ENCODE measurements around the gene WDR17.

The WDR17 gene

GRCh38 chr4:176125063-176125462 is 59.4 kb downstream of the WDR17 start:
- ATAC-seq (replicated peaks): no peak
- Mint-ChIP-seq H3K9me3 (no peaks in the 10 kb centered on the region), H3K4me1 (ENCODE audit: low read depth in 2 of 2) (peaks cover 0 to 1% of the 10 kb centered on the region in 2 donors), H3K4me3 (no peak overlapping the region), H3K36me3 (ENCODE audit: insufficient read depth) (no peaks in the 10 kb centered on the region), H3K27ac (no peak overlapping the region), H3K27me3 (peaks cover 7 to 17% of the 10 kb centered on the region in 2 donors)
- no peak for DNase-seq

- Mint-ChIP-seq H3K27ac (no peak overlapping the region), H3K4me3 (no peak overlapping the region), H3K4me1 (ENCODE audit: low read depth in 2 of 2) (no peaks in the 10 kb centered on the region), H3K27me3 (no peaks in the 10 kb centered on the region), H3K36me3 (ENCODE audit: insufficient read depth) (no peaks in the 10 kb centered on the region), H3K9me3 (no peaks in the 10 kb centered on the region)
- DNase-seq: no peak
- no peak for ATAC-seq (replicated peaks)
These were observed 69.0 kb downstream of the WDR17 start for GRCh38 chr4:176134670-176135069.

GRCh38 chr4:176137631-176138030 is 72.0 kb downstream of the WDR17 start:
- no peak overlapping the region for H3K4me3 Mint-ChIP-seq
- H3K9me3 Mint-ChIP-seq: no peaks in the 10 kb centered on the region
- H3K4me1 Mint-ChIP-seq (ENCODE audit: low read depth in 2 of 2): no peaks in the 10 kb centered on the region
- no peak overlapping the region for H3K27ac Mint-ChIP-seq
- ATAC-seq (replicated peaks): no peak
- no peaks in the 10 kb centered on the region for H3K36me3 Mint-ChIP-seq (ENCODE audit: insufficient read depth)
- DNase-seq: no peak
- H3K27me3 Mint-ChIP-seq: no peaks in the 10 kb centered on the region

- Mint-ChIP-seq H3K27me3 (no peaks in the 10 kb centered on the region), H3K27ac (no peak overlapping the region), H3K36me3 (ENCODE audit: insufficient read depth) (no peaks in the 10 kb centered on the region), H3K9me3 (no peaks in the 10 kb centered on the region), H3K4me3 (no peak overlapping the region), H3K4me1 (ENCODE audit: low read depth in 2 of 2) (no peaks in the 10 kb centered on the region)
- ATAC-seq (replicated peaks) (no peak), DNase-seq (no peak)
These were observed 73.9 kb downstream of the WDR17 start for GRCh38 chr4:176139518-176139917.

GRCh38 chr4:176142253-176142652 is 76.6 kb downstream of the WDR17 start:
- no peak overlapping the region for H3K4me3 Mint-ChIP-seq

GRCh38 chr4:176149680-176150355 is 84.2 kb downstream of the WDR17 start:
- H3K27me3 Mint-ChIP-seq: no peaks in the 10 kb centered on the region
- DNase-seq (no peak), ATAC-seq (replicated peaks) (no peak)
- no peaks in the 10 kb centered on the region for H3K9me3 Mint-ChIP-seq
- no peaks in the 10 kb centered on the region for H3K4me1 Mint-ChIP-seq (ENCODE audit: low read depth in 2 of 2)
- no peaks in the 10 kb centered on the region for H3K36me3 Mint-ChIP-seq (ENCODE audit: insufficient read depth)
- no peak overlapping the region for H3K27ac Mint-ChIP-seq
- H3K4me3 Mint-ChIP-seq: no peak overlapping the region

More at GRCh38 chr4:176142253-176142652, 76.6 kb downstream of the WDR17 start:
- no peaks in the 10 kb centered on the region for H3K9me3 Mint-ChIP-seq
- DNase-seq (no peak), ATAC-seq (replicated peaks) (no peak)
- no peaks in the 10 kb centered on the region for H3K36me3 Mint-ChIP-seq (ENCODE audit: insufficient read depth)
- H3K27me3 Mint-ChIP-seq: no peaks in the 10 kb centered on the region
- H3K4me1 Mint-ChIP-seq (ENCODE audit: low read depth in 2 of 2): no peaks in the 10 kb centered on the region
- no peak overlapping the region for H3K27ac Mint-ChIP-seq

GRCh38 chr4:176150356-176150682 is 84.7 kb downstream of the WDR17 start:
- H3K4me3 Mint-ChIP-seq: no peak overlapping the region
- H3K4me1 Mint-ChIP-seq (ENCODE audit: low read depth in 2 of 2): no peaks in the 10 kb centered on the region
- H3K27ac Mint-ChIP-seq: no peak overlapping the region
- H3K9me3 Mint-ChIP-seq: no peaks in the 10 kb centered on the region
- no peak for DNase-seq
- ATAC-seq (replicated peaks): no peak
- H3K36me3 Mint-ChIP-seq (ENCODE audit: insufficient read depth): no peaks in the 10 kb centered on the region
- no peaks in the 10 kb centered on the region for H3K27me3 Mint-ChIP-seq

GRCh38 chr4:176150704-176151103 is 85.1 kb downstream of the WDR17 start:
- H3K27ac Mint-ChIP-seq: no peak overlapping the region
- no peaks in the 10 kb centered on the region for H3K9me3 Mint-ChIP-seq
- no peaks in the 10 kb centered on the region for H3K27me3 Mint-ChIP-seq
- H3K4me1 Mint-ChIP-seq (ENCODE audit: low read depth in 2 of 2): no peaks in the 10 kb centered on the region
- no peak overlapping the region for H3K4me3 Mint-ChIP-seq
- no peaks in the 10 kb centered on the region for H3K36me3 Mint-ChIP-seq (ENCODE audit: insufficient read depth)
- DNase-seq: no peak
- no peak for ATAC-seq (replicated peaks)

- H3K9me3 Mint-ChIP-seq: no peaks in the 10 kb centered on the region
- H3K4me1 Mint-ChIP-seq (ENCODE audit: low read depth in 2 of 2): no peaks in the 10 kb centered on the region
- H3K4me3 Mint-ChIP-seq: no peak overlapping the region
- no peaks in the 10 kb centered on the region for H3K36me3 Mint-ChIP-seq (ENCODE audit: insufficient read depth)
- H3K27ac Mint-ChIP-seq: no peak overlapping the region
- H3K27me3 Mint-ChIP-seq: no peaks in the 10 kb centered on the region
- ATAC-seq (replicated peaks) (no peak), DNase-seq (no peak)
These were observed 87.5 kb downstream of the WDR17 start for GRCh38 chr4:176153124-176153523.

- no peak overlapping the region for H3K27ac Mint-ChIP-seq
- ATAC-seq (replicated peaks): no peak
These were observed 91.0 kb downstream of the WDR17 start for GRCh38 chr4:176156656-176157055.

GRCh38 chr4:176163041-176163440 is 97.4 kb downstream of the WDR17 start:
- DNase-seq: no peak
- Mint-ChIP-seq H3K27me3 (peaks cover 6 to 25% of the 10 kb centered on the region in 2 donors), H3K27ac (no peak overlapping the region), H3K36me3 (ENCODE audit: insufficient read depth) (no peaks in the 10 kb centered on the region), H3K4me1 (ENCODE audit: low read depth in 2 of 2) (no peaks in the 10 kb centered on the region), H3K9me3 (no peaks in the 10 kb centered on the region), H3K4me3 (no peak overlapping the region)
- no peak for ATAC-seq (replicated peaks)

More at GRCh38 chr4:176156656-176157055, 91.0 kb downstream of the WDR17 start:
- H3K4me3 Mint-ChIP-seq: no peak overlapping the region
- DNase-seq: no peak
- no peaks in the 10 kb centered on the region for H3K9me3 Mint-ChIP-seq
- H3K27me3 Mint-ChIP-seq: peaks cover 0 to under 1% of the 10 kb centered on the region in 2 donors
- H3K4me1 Mint-ChIP-seq (ENCODE audit: low read depth in 2 of 2): no peaks in the 10 kb centered on the region
- H3K36me3 Mint-ChIP-seq (ENCODE audit: insufficient read depth): no peaks in the 10 kb centered on the region

- Mint-ChIP-seq H3K27me3 (peaks cover 37 to 38% of the 10 kb centered on the region in 2 donors), H3K36me3 (ENCODE audit: insufficient read depth) (no peaks in the 10 kb centered on the region), H3K27ac (no peak overlapping the region), H3K4me3 (no peak overlapping the region), H3K9me3 (no peaks in the 10 kb centered on the region), H3K4me1 (ENCODE audit: low read depth in 2 of 2) (no peaks in the 10 kb centered on the region)
- DNase-seq (no peak), ATAC-seq (replicated peaks) (no peak)
These were observed 119.4 kb downstream of the WDR17 start for GRCh38 chr4:176185051-176185450.

- no peaks in the 10 kb centered on the region for H3K9me3 Mint-ChIP-seq
- no peak overlapping the region for H3K4me3 Mint-ChIP-seq
- H3K27ac Mint-ChIP-seq: no peak overlapping the region
- H3K36me3 Mint-ChIP-seq (ENCODE audit: insufficient read depth): no peaks in the 10 kb centered on the region
- peaks cover 37 to 40% of the 10 kb centered on the region in 2 donors for H3K27me3 Mint-ChIP-seq
- no peak for ATAC-seq (replicated peaks)
- no peaks in the 10 kb centered on the region for H3K4me1 Mint-ChIP-seq (ENCODE audit: low read depth in 2 of 2)
- no peak for DNase-seq
These were observed 120.4 kb downstream of the WDR17 start for GRCh38 chr4:176186067-176186466.

GRCh38 chr4:176186671-176187395 is 121.2 kb downstream of the WDR17 start:
- no peak for ATAC-seq (replicated peaks)
- no peaks in the 10 kb centered on the region for H3K9me3 Mint-ChIP-seq
- no peaks in the 10 kb centered on the region for H3K36me3 Mint-ChIP-seq (ENCODE audit: insufficient read depth)
- no peak overlapping the region for H3K27ac Mint-ChIP-seq
- DNase-seq: no peak
- no peaks in the 10 kb centered on the region for H3K4me1 Mint-ChIP-seq (ENCODE audit: low read depth in 2 of 2)
- H3K4me3 Mint-ChIP-seq: no peak overlapping the region
- H3K27me3 Mint-ChIP-seq: peaks cover 41 to 44% of the 10 kb centered on the region in 2 donors
